H9 (cell line): ENCODE data around the gene SIN3B. TPM values are rescaled to one million over a fixed set of nuclear protein-coding genes. Genes with fewer than 3 reads are reported as not detected.
A peak's percentile ranks its signal among the peaks of the same experiment; 100 is the strongest.

ENCODE experiments used
- DNase-seq: peaks from one replicate; pipeline ENCODE4 v3.0.0-alpha.2; 2017
- H2AFZ ChIP-seq: one replicate; pipeline ENCODE4 v1.6.1; 2013; ENCODE audit warnings: mild to moderate bottlenecking, low read length, control low read depth, moderate library complexity
- H2AK5ac ChIP-seq: 2 replicates; pipeline ENCODE4 v1.6.1; 2013; ENCODE audit warnings: low read length, control low read depth, mixed read lengths; ENCODE audit not compliant: insufficient read length
- H2BK120ac ChIP-seq: one replicate; pipeline ENCODE4 v1.6.1; 2013; ENCODE audit warnings: low read depth, mild to moderate bottlenecking, low read length, control low read depth, inconsistent platforms; ENCODE audit not compliant: poor library complexity, severe bottlenecking
- H2BK12ac ChIP-seq: 2 replicates; pipeline ENCODE4 v1.6.1; 2013; ENCODE audit warnings: low read length, control low read depth, mixed read lengths, low read depth; ENCODE audit not compliant: insufficient read length
- H2BK15ac ChIP-seq: 2 replicates; pipeline ENCODE4 v1.6.1; 2013; ENCODE audit warnings: low read depth, low read length, control low read depth
- H2BK20ac ChIP-seq: one replicate; pipeline ENCODE4 v1.6.1; 2013; ENCODE audit warnings: low read depth, mild to moderate bottlenecking, low read length, control low read depth, inconsistent platforms; ENCODE audit not compliant: poor library complexity, severe bottlenecking
- H2BK5ac ChIP-seq: 2 replicates; pipeline ENCODE4 v1.6.1; 2013; ENCODE audit warnings: low read length, control low read depth, mixed read lengths; ENCODE audit not compliant: insufficient read length
- H3K14ac ChIP-seq: 2 replicates; pipeline ENCODE4 v1.6.1; 2013; ENCODE audit warnings: low read length, control low read depth; ENCODE audit not compliant: insufficient read depth
- H3K18ac ChIP-seq: 2 replicates; pipeline ENCODE4 v1.6.1; 2013; ENCODE audit warnings: low read depth, mild to moderate bottlenecking, mixed read lengths, low read length, control low read depth; ENCODE audit not compliant: insufficient read length
- H3K23ac ChIP-seq: 2 replicates; pipeline ENCODE4 v1.6.1; 2013; ENCODE audit warnings: low read length, control low read depth, mixed read lengths, low read depth; ENCODE audit not compliant: insufficient read length
- H3K23me2 ChIP-seq: 2 replicates; pipeline ENCODE4 v1.6.1; 2013; ENCODE audit warnings: low read depth, mild to moderate bottlenecking, mixed read lengths, low read length, control low read depth; ENCODE audit not compliant: insufficient read length, poor library complexity, severe bottlenecking
- H3K27ac ChIP-seq: 2 replicates; pipeline ENCODE4 v1.5.1; 2013; ENCODE audit warnings: low read length, control low read depth, mixed read lengths, low read depth; ENCODE audit not compliant: insufficient read length
- H3K27me3 ChIP-seq: 2 replicates; pipeline ENCODE4 v1.6.1; 2013; ENCODE audit warnings: low read length, control low read depth, inconsistent platforms; ENCODE audit not compliant: insufficient read depth
- H3K4ac ChIP-seq: 2 replicates; pipeline ENCODE4 v1.6.1; 2013; ENCODE audit warnings: low read depth, mild to moderate bottlenecking, control low read depth, inconsistent platforms, low read length, moderate library complexity
- H3K4me1 ChIP-seq: 2 replicates; pipeline ENCODE4 v1.6.1; 2013; ENCODE audit warnings: low read length, control low read depth, inconsistent platforms; ENCODE audit not compliant: insufficient read depth
- H3K4me2 ChIP-seq: 2 replicates; pipeline ENCODE4 v1.6.1; 2013; ENCODE audit warnings: low read length, control low read depth, mixed read lengths; ENCODE audit not compliant: insufficient read length, insufficient read depth
- H3K56ac ChIP-seq: 2 replicates; pipeline ENCODE4 v1.6.1; 2013; ENCODE audit warnings: low read depth, mild to moderate bottlenecking, mixed read lengths, low read length, control low read depth; ENCODE audit not compliant: insufficient read length
- H3K79me1 ChIP-seq: 2 replicates; pipeline ENCODE4 v1.6.1; 2013; ENCODE audit warnings: low read depth, mild to moderate bottlenecking, moderate library complexity, low read length, control low read depth, inconsistent platforms; ENCODE audit not compliant: insufficient read depth, poor library complexity, severe bottlenecking
- H3K79me2 ChIP-seq: 2 replicates; pipeline ENCODE4 v1.6.1; 2013; ENCODE audit warnings: low read length, control low read depth, inconsistent platforms; ENCODE audit not compliant: insufficient read depth
- H3K9ac ChIP-seq: 2 replicates; pipeline ENCODE4 v1.6.1; 2013; ENCODE audit warnings: low read length, control low read depth, mixed read lengths; ENCODE audit not compliant: insufficient read length; ENCODE audit errors: extremely low read depth
- H3K9me3 ChIP-seq: one replicate; pipeline ENCODE4 v1.6.1; 2013; ENCODE audit warnings: low read depth, low read length, inconsistent platforms; ENCODE audit not compliant: control insufficient read depth
- H3T11ph ChIP-seq: one replicate; pipeline ENCODE4 v1.6.1; 2013; ENCODE audit warnings: mild to moderate bottlenecking, low read length, control low read depth, inconsistent platforms
- H4K20me1 ChIP-seq: one replicate; pipeline ENCODE4 v1.6.1; 2013; ENCODE audit not compliant: control insufficient read depth, insufficient read length, insufficient read depth
- H4K5ac ChIP-seq: 2 replicates; pipeline ENCODE4 v1.6.1; 2013; ENCODE audit warnings: low read depth, mild to moderate bottlenecking, mixed read lengths, low read length, control low read depth; ENCODE audit not compliant: insufficient read length
- H4K8ac ChIP-seq: replicated peaks from 2 replicates; pipeline ENCODE4 v1.6.1; 2013; ENCODE audit warnings: low read length, control low read depth, mixed read lengths, low read depth; ENCODE audit not compliant: insufficient read length
- H4K91ac ChIP-seq: 2 replicates; pipeline ENCODE4 v1.6.1; 2013; ENCODE audit warnings: low read depth, mild to moderate bottlenecking, moderate library complexity, mixed read lengths, low read length, control low read depth; ENCODE audit not compliant: insufficient read length
- H3K27ac Mint-ChIP-seq, 3 experiments: 2 replicates in 2 of 3; 3 replicates in 1 of 3; pipeline ENCODE4 v1.8.0; 2020 to 2021; ENCODE audit warnings: mixed read lengths in 3 of 3, mild to moderate bottlenecking in 1 of 3, moderate library complexity in 1 of 3
- H3K27me3 Mint-ChIP-seq: 2 replicates; pipeline ENCODE4 v1.8.0; 2021; ENCODE audit warnings: low read depth, mild to moderate bottlenecking, moderate library complexity, mixed read lengths
- H3K36me3 Mint-ChIP-seq, 3 experiments: 2 replicates in 2 of 3; 3 replicates in 1 of 3; pipeline ENCODE4 v1.8.0; 2020 to 2021; ENCODE audit warnings: low read depth in 3 of 3, mixed read lengths in 3 of 3; ENCODE audit not compliant: insufficient read depth in 1 of 3
- H3K4me1 Mint-ChIP-seq, 2 experiments: 2 replicates each; pipeline ENCODE4 v1.8.0; 2020; ENCODE audit warnings: mixed read lengths in 2 of 2
- H3K4me3 Mint-ChIP-seq, 2 experiments: 2 replicates in 1 of 2; 3 replicates in 1 of 2; pipeline ENCODE4 v1.8.0; 2020 to 2021; ENCODE audit warnings: mild to moderate bottlenecking in 2 of 2, mixed read lengths in 2 of 2, moderate library complexity in 1 of 2
- H3K9me3 Mint-ChIP-seq, 2 experiments: 2 replicates in 1 of 2; 3 replicates in 1 of 2; pipeline ENCODE4 v1.8.0; 2020; ENCODE audit warnings: mild to moderate bottlenecking in 2 of 2, mixed read lengths in 2 of 2, moderate library complexity in 1 of 2
- CTCF ChIP-seq: fragments of 200-600 bp; sonication (generic); conservative IDR thresholded peaks from 3 replicates; pipeline ENCODE4 v1.8.0; 2021; ENCODE audit warnings: antibody characterized with exemption, mild to moderate bottlenecking
- WGBS: extraction: QIAGEN DNeasy Blood & Tissue Kit; methylation state at CpG from one replicate; pipeline ENCODE4 v1.1.7; 2013; ENCODE audit warnings: missing lambda C conversion rate, low lambda C conversion rate, mixed read lengths; ENCODE audit not compliant: insufficient read length; ENCODE audit errors: extremely low coverage; 5-methylcytosine and 5-hydroxymethylcytosine counted together
- total RNA-seq: library from RNA; stranded (reverse); gene quantifications from 2 replicates; pipeline ENCODE4 v1.2.1, GENCODE V29; 2021

SIN3B gene
- total RNA-seq, 1 experiment from 2014 or later = 72.7 TPM

- no peak overlapping the region for H3K27ac ChIP-seq
- no peaks in the 10 kb centered on the region for H3K27me3 ChIP-seq
- H3K4me3 Mint-ChIP-seq = no peak overlapping the region; a peak in 1 of 5 replicates
- TF ChIP-seq CTCF = peak; percentile 41; the same call in 2 of the 3 replicates
- DNase-seq = no peak
- H3K9ac ChIP-seq = no peak overlapping the region
- no peak overlapping the region for H3K56ac ChIP-seq
- no peaks in the 10 kb centered on the region; the same call in 1 of the 2 replicates for H3K79me2 ChIP-seq
- H2BK20ac ChIP-seq = no peak overlapping the region
- H3K9me3 ChIP-seq = no peaks in the 10 kb centered on the region
- no peak overlapping the region for H4K5ac ChIP-seq
- H3T11ph ChIP-seq = no peak overlapping the region
- H2BK15ac ChIP-seq = no peak overlapping the region
- WGBS = no CpG with 5 or more reads among the region's 23 CpGs
- no peak overlapping the region for H2BK12ac ChIP-seq
- no peak overlapping the region for H3K4me2 ChIP-seq
- no peak overlapping the region for H4K8ac ChIP-seq
- H2BK120ac ChIP-seq = no peak overlapping the region
- peaks cover 2% of the 10 kb centered on the region for H4K20me1 ChIP-seq
- H3K27me3 Mint-ChIP-seq = no peaks in the 10 kb centered on the region
- H3K18ac ChIP-seq = no peak overlapping the region
- no peak overlapping the region for H2AFZ ChIP-seq
- H3K23ac ChIP-seq = no peak overlapping the region
- no peaks in the 10 kb centered on the region; a peak in 1 of 5 replicates for H3K9me3 Mint-ChIP-seq
- H3K4me1 Mint-ChIP-seq = no peaks in the 10 kb centered on the region
- H2AK5ac ChIP-seq = no peak overlapping the region
- H4K91ac ChIP-seq = no peak overlapping the region
- no peaks in the 10 kb centered on the region; the same call in 1 of the 2 replicates for H3K4me1 ChIP-seq
- H3K4ac ChIP-seq = no peak overlapping the region
- H3K14ac ChIP-seq = no peak overlapping the region
- no peaks in the 10 kb centered on the region for H3K79me1 ChIP-seq
- peak overlapping the region; percentile 48 to 82 (median 59); a peak in 5 of 7 replicates for H3K27ac Mint-ChIP-seq
- no peak overlapping the region for H2BK5ac ChIP-seq
- H3K23me2 ChIP-seq = no peaks in the 10 kb centered on the region
- peaks cover 45 to 89% (median 82%) of the 10 kb centered on the region in 3 experiments for H3K36me3 Mint-ChIP-seq
Measured at GRCh38 chr19:16836115-16837034, 7.2 kb downstream of the SIN3B start.
